Spinal cord (tissue), 10 donors: ENCODE results near the gene WWTR1. TPM values are rescaled to one million over a fixed set of nuclear protein-coding genes. Genes with fewer than 3 reads are reported as not detected.
A peak's percentile ranks its signal among the peaks of the same experiment; 100 is the strongest.

Experiments
- DNase-seq, 6 donors: peaks; one replicate each; pipeline versions ENCODE4 v3.0.0 to v3.0.0-alpha.2; 2013 to 2015; ENCODE audit warnings: low spot score in 6 of 6, low read depth in 4 of 6
- H3K27ac ChIP-seq: one replicate; pipeline ENCODE4 v1.5.1; 2013; ENCODE audit warnings: low read depth, low read length, control low read depth
- H3K27me3 ChIP-seq: one replicate; pipeline ENCODE4 v1.6.1; 2013; ENCODE audit warnings: low read length; ENCODE audit not compliant: control insufficient read depth, insufficient read depth
- H3K36me3 ChIP-seq: one replicate; pipeline ENCODE4 v1.6.1; 2013; ENCODE audit warnings: low read length; ENCODE audit not compliant: control insufficient read depth, insufficient read depth
- H3K4me1 ChIP-seq: one replicate; pipeline ENCODE4 v1.6.1; 2013; ENCODE audit warnings: low read length; ENCODE audit not compliant: control insufficient read depth, insufficient read depth
- H3K4me3 ChIP-seq: one replicate; pipeline ENCODE4 v1.5.1; 2013; ENCODE audit warnings: low read depth, low read length, control low read depth
- H3K9me3 ChIP-seq: one replicate; pipeline ENCODE4 v1.6.1; 2013; ENCODE audit warnings: low read length; ENCODE audit not compliant: control insufficient read depth, insufficient read depth
- WGBS: methylation state at CpG from one replicate; pipeline ENCODE4 v1.1.5; 2013; ENCODE audit warnings: missing lambda C conversion rate; ENCODE audit not compliant: insufficient coverage; 5-methylcytosine and 5-hydroxymethylcytosine counted together
- polyA plus RNA-seq, 2 donors: library from polyadenylated mRNA; unstranded; fragments of 120-200 nt; gene quantifications; one replicate each; pipeline ENCODE4 v1.2.1, GENCODE V29; 2013; ENCODE audit not compliant: insufficient read length in 2 of 2
- total RNA-seq, 2 donors: library from RNA; depleted of rRNA in 1 of 2; stranded (reverse); fragments of 120-200 nt in 1 of 2; fragments of >200 nt in 1 of 2; gene quantifications; one replicate each; pipeline versions ENCODE4 v1.2.3 to v1.2.4, GENCODE V29; 2013 to 2014
- donor health status: healthy.

The WWTR1 gene
- total and polyA plus RNA-seq, 4 donors, result 41.7 to 58.8 (median 44.1) TPM

- H3K27ac ChIP-seq, result peak overlapping the region; percentile 70
- peak in 4 of 6 donors; percentile 35 to 75 (median 69) for DNase-seq
- WGBS, result 22% methylated on average over 5 of the region's 13 CpGs
- H3K9me3 ChIP-seq, result no peaks in the 10 kb centered on the region
- H3K27me3 ChIP-seq, result no peaks in the 10 kb centered on the region
- peaks cover 10% of the 10 kb centered on the region for H3K4me1 ChIP-seq
- no peak overlapping the region for H3K4me3 ChIP-seq
- no peaks in the 10 kb centered on the region for H3K36me3 ChIP-seq
Measured at GRCh38 chr3:149547954-149548668, 109.7 kb downstream of the WWTR1 start.

DNA sequence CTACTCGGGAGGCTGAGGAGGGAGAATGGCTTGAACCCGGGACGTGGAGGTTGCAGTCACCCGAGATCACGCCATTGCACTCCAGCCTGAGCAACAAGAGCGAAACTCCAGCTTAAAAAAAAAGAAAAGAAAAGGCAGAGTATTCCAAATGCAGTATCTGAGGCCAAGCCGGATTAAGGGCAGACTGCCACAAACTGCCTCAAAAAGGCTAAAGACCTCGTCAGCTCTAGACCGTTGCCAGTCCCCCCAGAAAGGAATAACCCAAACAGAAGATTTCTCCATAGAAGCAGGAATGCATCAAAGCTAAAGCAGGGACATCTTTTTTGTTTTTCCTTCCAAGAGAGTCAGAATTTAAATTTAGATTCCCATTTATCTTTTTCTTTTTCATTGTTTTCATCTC, 110.4 kb downstream of the WWTR1 start:
- Histone ChIP-seq H3K27ac (peak overlapping the region; percentile 70), H3K36me3 (no peaks in the 10 kb centered on the region), H3K9me3 (no peaks in the 10 kb centered on the region), H3K4me3 (no peak overlapping the region), H3K4me1 (peaks cover 10% of the 10 kb centered on the region), H3K27me3 (no peaks in the 10 kb centered on the region)
- DNase-seq, result peak in 5 of 6 donors; percentile 62 to 94 (median 74)
- 41% methylated on average over 9 of the region's 9 CpGs for WGBS

GRCh38 chr3:149545049-149545448, 112.8 kb downstream of the WWTR1 start:
- DNase-seq, result no peak
- Histone ChIP-seq H3K27me3 (no peaks in the 10 kb centered on the region), H3K27ac (no peak overlapping the region), H3K9me3 (no peaks in the 10 kb centered on the region), H3K4me3 (no peak overlapping the region), H3K4me1 (peaks cover 10% of the 10 kb centered on the region), H3K36me3 (peaks cover 2% of the 10 kb centered on the region)
- no CpG with 5 or more reads among the region's 2 CpGs for WGBS

GRCh38 chr3:149542375-149543312, 115.2 kb downstream of the WWTR1 start:
- WGBS, result 93% methylated on average over 3 of the region's 9 CpGs
- no peak for DNase-seq
- peaks cover 2% of the 10 kb centered on the region for H3K36me3 ChIP-seq
- H3K9me3 ChIP-seq, result no peaks in the 10 kb centered on the region
- no peak overlapping the region for H3K27ac ChIP-seq
- H3K27me3 ChIP-seq, result no peaks in the 10 kb centered on the region
- peaks cover 7% of the 10 kb centered on the region for H3K4me1 ChIP-seq
- H3K4me3 ChIP-seq, result no peak overlapping the region

- Histone ChIP-seq H3K27me3 (no peaks in the 10 kb centered on the region), H3K27ac (peak overlapping the region; percentile 61), H3K4me3 (no peak overlapping the region), H3K9me3 (no peaks in the 10 kb centered on the region), H3K36me3 (peaks cover 2% of the 10 kb centered on the region), H3K4me1 (peaks cover 10% of the 10 kb centered on the region)
- no CpG with 5 or more reads among the region's 3 CpGs for WGBS
- no peak for DNase-seq
Measured at GRCh38 chr3:149541091-149541491, 116.7 kb downstream of the WWTR1 start.

DNA sequence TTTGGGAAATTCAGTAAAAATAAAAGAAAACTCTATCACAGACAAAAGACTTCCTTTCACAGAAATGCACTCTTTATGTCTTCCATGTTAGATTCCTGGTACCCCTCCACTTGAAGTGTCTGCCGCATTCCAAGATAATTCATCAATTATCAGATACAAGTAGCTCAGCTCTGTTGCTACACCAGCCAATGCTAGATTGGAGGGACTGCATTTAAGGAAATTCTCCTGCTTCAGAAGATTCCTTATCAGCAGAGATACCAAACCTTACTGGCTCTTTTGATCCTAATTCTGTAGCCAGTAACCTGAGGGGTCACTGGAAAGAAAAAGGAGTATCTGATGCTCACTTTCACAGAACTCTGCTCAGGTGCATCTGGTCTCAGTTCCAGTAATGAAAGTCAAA, 119.5 kb downstream of the WWTR1 start:
- WGBS, result 86% methylated on average over 1 of the region's 1 CpG
- Histone ChIP-seq H3K4me3 (no peak overlapping the region), H3K4me1 (peaks cover 18% of the 10 kb centered on the region), H3K9me3 (no peaks in the 10 kb centered on the region), H3K27ac (no peak overlapping the region), H3K36me3 (peaks cover 2% of the 10 kb centered on the region), H3K27me3 (no peaks in the 10 kb centered on the region)
- DNase-seq, result no peak

GRCh38 chr3:149536429-149536828, 121.4 kb downstream of the WWTR1 start:
- no peaks in the 10 kb centered on the region for H3K27me3 ChIP-seq
- no peak overlapping the region for H3K4me3 ChIP-seq
- no peaks in the 10 kb centered on the region for H3K9me3 ChIP-seq
- peak overlapping the region; percentile 53 for H3K27ac ChIP-seq
- 12% methylated on average over 6 of the region's 11 CpGs for WGBS
- H3K4me1 ChIP-seq, result peaks cover 23% of the 10 kb centered on the region
- no peaks in the 10 kb centered on the region for H3K36me3 ChIP-seq
- DNase-seq, result peak in 4 of 6 donors; percentile 44 to 87 (median 65)

GRCh38 chr3:149535333-149535685, 122.5 kb downstream of the WWTR1 start:
- 33% methylated on average over 1 of the region's 8 CpGs for WGBS
- H3K27me3 ChIP-seq, result no peaks in the 10 kb centered on the region
- DNase-seq, result peak in 2 of 6 donors; percentile 34 to 41
- H3K4me1 ChIP-seq, result peaks cover 23% of the 10 kb centered on the region
- H3K9me3 ChIP-seq, result no peaks in the 10 kb centered on the region
- peak overlapping the region; percentile 48 for H3K27ac ChIP-seq
- no peaks in the 10 kb centered on the region for H3K36me3 ChIP-seq
- H3K4me3 ChIP-seq, result no peak overlapping the region

DNA sequence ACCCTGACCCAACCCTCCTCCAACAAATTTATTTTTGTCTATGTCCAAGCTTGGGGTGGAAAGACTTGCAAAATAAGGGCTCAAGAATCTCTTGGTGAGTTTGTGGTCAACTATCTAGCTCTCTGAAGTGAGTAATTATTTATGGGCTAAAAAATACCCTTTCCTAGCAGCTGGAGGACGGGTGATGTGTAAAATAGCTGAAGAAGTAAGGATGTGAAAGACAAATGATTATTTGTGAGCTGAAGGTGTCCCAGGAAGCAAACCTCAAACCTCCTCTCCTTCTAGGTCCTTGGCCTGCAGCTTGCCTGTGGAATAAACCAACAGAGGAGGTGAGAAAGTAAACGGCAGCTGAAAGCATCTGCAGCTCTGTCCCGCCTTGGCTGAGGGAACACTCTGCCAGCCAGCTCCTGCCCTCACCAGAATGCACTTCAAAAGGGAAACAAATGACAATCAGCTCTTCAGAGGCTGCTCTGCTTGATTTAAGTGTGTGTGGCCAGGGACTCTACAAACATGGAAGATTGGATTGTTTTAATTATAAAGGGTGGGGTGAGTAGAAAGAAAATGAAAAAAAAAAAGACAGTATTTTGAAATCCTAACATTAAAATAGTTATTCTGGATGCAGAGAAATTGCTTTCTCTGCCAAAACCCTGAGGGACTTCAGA, 123.0 kb downstream of the WWTR1 start:
- peaks cover 23% of the 10 kb centered on the region for H3K4me1 ChIP-seq
- no CpG with 5 or more reads among the region's 3 CpGs for WGBS
- no peaks in the 10 kb centered on the region for H3K27me3 ChIP-seq
- no peaks in the 10 kb centered on the region for H3K9me3 ChIP-seq
- no peaks in the 10 kb centered on the region for H3K36me3 ChIP-seq
- peak overlapping the region; percentile 48 for H3K27ac ChIP-seq
- peak in 2 of 6 donors; percentile 73 to 79 for DNase-seq
- no peak overlapping the region for H3K4me3 ChIP-seq
